NCI-H2029 (cell line): Measurements from ENCODE around the gene TCEAL9.
"Not testable (repeated sequence)": the region's sequence is repeated elsewhere in the genome, so short reads cannot be mapped to it uniquely, and the experiment has no call there.

ENCODE experiments used
- DNase-seq: peaks from one replicate; lab custom pipeline; 2025; lab: John Stamatoyannopoulos, UW

The TCEAL9 gene, protein sequence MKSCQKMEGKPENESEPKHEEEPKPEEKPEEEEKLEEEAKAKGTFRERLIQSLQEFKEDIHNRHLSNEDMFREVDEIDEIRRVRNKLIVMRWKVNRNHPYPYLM

DNA sequence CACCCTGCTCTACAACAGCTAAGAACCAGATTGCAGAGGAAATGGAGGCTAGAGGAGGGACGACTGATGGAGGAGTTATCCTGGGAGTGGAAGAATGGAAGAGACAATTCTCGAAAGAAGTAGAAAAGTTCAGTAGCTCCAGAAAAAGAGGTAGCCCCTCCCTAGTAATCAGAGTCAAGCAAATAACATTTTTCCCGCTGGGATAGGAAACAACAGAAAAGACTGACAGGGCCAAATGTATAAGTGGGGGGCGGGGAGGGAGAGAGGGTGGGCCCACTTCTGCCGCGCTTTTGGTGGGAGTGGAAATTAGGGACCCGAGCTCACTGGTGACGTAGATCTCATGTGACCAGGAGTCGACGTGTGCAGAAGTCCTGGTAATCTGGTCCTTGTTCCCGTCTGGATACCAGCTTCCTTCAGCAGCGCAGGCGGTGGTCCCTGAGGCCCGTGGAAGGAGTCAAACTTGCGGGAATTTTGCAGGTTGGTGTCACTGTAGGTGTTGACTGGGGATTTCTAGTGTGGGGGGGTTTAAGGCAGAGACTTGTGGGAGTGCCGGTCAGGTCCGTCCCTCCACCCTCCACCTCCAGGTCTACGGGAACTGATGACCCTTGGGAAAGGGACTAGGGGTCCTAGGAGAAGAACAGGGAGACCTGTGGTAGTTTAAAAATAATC is at the start of gene TCEAL9:
TCEAL9 (plus strand) TSS at position 377 of the 669 bp plus-strand sequence. CDS start 1,179 bp downstream, outside the sequence.
- DNase-seq = peak; percentile 53

DNA sequence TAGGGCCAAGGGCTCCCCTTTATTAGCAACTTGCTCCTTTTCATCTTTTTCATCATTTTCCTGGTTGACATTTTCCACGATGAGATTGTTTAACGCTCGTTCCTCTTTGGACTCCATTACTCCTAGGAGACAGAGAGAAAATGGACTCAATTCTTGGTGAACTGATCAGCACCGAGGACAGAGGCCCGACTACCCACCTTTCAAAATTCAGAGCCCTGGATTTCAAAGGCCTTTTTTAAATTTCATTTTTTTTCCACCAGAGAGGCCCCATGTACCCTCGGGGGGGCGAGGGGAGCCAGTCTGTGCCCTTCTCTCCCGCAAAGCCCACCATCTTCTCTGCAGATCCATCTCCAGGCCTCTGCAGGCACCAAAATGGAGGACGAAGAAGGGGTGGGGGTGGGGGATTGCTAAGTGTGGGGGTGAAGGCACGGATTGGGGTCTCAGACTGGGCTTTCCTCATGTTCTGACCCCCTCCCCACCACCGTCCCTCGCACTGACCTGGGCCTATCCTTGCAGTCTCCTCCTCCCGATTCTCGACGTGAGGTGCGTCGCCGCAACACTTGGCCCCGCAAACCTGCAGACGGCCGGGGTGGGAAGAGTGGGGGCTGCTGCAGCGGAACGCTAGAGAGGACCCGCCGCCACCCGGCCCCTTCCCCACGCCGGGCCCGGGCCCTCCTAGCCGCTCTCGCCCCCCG is 46.3 kb upstream of the TCEAL9 start:
- no peak for DNase-seq

DNA sequence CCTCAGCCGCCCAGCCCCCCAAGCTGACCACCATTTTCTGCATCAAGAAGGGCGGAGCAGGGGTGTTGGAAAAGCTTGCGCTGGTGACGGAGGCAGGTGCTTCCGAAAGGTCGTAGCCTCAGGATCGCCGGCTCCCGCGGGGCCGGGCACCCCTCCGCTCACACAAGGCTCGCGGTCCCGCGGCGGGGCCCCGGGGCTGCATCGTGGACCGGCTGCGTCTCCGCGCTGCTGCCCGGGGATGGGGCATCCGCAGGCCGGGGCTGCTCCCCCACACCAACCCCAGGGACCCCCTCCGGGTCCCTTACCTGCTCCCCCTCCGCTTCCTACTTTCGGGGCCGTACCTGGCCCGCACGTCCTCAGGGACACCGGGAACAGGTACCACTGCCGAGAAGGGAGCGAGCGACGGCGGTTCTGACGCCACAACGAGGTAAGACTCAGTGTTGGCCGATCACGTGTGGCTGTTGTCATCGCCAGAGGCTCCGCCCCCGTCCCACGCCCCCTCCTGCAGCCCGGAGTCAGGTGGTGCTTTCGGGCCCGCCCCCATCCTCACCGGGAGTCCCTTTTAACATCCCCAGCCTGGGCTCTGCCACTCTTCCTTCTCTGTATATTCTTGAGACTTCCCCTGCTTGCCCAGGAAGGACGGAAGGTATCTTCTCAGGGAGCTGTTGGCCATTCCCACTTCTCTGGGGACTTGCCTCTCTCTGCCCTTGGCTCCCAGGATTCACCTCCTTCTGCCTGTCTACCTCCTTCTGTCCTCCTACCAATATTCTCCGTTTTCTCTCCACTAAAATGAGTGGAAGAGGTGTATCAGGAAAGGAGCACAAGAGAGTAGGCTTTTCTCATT is 45.5 kb upstream of the TCEAL9 start, which contains the start of gene BEX2:
BEX2 (minus strand) TSS at position 436 of the 844 bp plus-strand sequence. CDS start 1,014 bp downstream, outside the sequence.
- DNase-seq = peak; percentile 48

DNA sequence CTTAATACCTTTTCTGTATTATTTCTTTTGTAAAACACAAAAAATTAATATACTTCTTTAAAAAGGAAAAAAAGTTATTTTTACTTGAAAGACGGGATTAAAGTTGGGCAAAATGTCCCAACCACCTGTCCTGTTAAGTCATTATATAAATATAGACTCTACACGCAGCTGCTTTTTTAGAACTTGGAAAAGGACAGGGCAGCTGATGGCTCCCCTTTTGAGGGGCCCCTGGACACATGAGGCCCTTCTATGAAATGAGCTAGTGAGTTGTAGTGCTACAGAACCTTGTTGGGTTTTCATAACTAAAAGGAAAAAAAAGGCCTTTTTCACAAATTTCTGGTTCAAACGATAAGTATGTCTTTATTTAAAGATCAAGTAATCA is 44.9 kb upstream of the TCEAL9 start:
- no peak for DNase-seq

DNA sequence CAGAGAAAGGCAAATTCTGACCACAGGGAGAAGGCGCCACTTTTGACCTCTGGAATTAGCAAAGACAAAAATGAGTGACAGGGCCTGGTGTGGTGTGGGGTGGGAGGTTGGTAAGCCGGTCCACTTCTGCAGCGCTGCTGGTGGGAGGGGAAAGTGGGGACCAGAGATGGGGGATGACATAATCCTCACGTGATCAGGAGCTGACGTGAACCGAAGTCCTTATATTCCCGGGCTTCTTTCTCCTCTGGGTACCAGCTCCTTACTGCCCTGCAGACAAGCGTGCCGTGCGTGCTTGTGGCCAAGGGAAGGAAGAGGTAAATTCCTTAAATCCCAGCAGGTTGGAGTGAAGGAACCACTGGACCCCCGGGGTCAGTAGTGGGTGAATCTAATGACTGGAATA is 26.3 kb upstream of the TCEAL9 start, which contains the start of gene TCEAL7:
TCEAL7 (plus strand) TSS at position 249 of the 400 bp plus-strand sequence. CDS start 1,165 bp downstream, outside the sequence.
- no peak for DNase-seq

DNA sequence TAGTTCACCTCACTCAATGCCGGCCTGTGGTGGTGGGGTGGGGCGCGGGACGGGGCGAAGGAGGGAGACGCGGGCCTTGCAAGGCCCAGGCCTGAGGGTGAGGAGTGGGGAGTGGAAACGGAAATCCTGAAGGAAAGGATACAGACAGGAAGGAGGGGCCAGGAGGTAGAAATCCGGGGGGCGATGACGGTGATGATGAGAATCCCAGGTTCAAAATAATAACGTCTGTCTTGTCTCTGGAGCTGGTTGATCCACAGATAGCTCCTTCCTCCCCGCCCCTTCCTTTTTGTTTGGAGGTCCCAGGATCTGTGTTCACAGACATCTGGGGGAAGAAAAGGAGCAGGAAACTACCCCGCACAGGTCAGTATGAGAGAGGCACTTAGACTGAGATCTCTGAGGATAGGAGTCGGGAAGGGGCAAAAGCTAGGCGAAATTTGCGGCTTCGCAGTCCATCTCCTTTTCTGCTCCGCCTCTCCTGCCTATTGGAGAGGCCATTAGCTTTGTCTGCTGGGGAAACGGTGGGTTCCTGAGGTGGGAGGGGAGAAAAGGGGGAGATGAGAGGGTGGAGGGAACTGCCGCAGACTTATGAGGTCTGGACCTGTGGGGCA is 25.5 kb upstream of the TCEAL9 start:
- DNase-seq = no peak

DNA sequence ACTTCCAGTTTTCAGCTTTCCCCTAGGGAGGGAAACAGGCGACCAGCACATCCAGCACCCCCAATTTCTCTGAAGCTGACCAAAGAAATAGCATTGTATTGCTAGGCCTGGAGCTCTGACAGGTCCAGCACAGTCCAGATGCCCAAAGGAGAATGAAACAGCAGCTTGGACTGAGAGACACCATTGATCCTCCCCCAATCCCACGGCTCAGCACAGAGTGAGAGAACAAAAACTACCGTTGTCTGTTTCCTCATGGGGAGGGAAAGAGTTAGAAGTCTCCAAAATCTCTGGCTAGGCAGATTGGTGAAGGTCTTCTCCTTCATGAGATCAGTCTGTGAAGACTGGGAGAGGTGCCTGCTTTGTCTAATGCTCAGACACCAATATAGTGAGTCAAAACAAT is 17.6 kb upstream of the TCEAL9 start:
- no peak for DNase-seq

DNA sequence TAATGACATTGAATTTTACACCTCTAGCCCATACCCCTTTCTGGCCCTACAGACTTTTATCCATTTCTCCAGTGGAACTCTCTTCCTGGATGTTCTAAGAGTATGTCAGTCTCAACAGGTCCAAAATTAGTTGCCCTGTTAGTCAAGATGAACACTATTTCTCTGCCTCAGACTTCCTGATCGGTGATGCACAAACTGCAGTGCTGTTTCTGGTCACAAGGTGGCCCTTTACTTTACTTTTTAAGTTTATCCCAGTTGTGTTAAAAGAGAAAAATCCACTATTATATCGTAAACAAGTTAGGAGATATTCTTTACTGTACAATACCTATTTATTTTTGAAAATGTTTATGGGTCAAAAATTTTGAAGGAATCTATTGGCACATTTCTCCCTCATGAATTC is 13.2 kb upstream of the TCEAL9 start:
- no peak for DNase-seq

DNA sequence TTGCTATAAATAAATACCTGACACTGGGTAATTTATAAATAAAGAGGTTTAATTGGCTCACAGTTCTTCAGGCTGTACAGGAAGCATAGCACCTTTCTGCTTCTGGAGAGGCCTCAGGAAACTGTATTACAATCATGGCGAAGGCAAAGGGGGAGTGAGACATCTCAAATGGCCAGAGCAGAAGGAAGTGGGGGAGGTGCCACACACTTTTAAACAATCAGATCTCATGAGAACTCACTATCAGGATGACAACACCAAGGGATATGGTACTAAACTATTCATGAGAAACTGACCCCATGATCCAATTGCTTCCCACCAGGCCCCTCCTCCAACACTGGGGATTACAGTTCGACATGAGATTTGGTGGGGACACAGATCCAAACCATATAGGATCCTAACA is 11.7 kb upstream of the TCEAL9 start:
- no peak for DNase-seq

DNA sequence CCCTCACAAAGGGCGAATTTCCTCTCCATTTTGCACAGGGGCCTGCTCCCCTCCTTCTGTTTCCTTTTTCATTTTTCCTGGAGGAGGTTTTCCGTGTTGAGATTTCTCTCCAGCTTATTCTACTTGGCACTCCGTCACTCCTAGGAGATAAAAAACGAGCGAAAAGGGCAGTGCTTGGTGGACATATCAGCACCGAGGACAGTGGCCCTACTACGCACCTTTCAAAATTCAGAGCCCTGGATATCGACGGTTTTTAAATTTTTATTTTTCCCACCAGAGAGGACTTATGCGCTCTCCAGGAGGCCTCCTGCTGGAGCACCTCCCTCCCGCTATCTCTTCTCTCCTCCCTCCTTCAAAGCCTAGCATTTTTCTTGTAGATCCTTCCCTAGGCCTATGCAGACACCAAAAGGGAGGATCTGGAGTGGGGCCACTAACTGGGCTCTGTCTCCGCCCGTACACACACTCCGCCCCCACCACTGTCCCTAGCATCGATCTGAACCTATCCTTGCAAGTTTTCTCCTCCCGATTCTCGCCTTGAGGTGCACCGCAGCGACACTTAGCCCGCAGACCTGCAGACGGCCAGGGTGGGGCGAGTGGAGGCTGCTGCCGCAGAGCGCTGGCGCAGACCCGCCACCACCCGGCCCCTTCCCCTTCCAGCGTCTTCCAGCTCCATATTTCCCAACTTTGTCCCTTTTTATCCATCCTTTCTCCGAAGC is 8.5 kb upstream of the TCEAL9 start:
- no peak for DNase-seq

DNA sequence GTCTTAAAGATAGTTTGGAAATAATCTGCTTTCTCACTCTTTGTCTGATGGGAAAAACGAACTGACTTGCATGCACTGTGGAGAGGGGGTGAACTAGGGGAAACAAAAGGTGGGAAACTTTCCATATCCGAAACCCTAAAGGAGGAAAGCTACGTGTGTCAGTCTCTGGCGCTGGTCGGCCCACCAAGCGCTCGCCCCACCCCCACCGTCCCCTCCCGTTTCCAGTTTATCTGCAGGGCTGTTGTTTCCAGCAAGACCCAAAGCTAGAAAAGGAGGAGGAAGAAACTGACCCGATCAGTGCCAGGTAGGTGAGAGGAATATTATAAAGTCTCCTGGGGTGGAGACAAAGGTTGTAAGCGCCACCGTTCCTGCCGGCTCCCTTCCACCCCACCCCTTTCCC is 552 bp downstream of the TCEAL9 start:
- no peak for DNase-seq

DNA sequence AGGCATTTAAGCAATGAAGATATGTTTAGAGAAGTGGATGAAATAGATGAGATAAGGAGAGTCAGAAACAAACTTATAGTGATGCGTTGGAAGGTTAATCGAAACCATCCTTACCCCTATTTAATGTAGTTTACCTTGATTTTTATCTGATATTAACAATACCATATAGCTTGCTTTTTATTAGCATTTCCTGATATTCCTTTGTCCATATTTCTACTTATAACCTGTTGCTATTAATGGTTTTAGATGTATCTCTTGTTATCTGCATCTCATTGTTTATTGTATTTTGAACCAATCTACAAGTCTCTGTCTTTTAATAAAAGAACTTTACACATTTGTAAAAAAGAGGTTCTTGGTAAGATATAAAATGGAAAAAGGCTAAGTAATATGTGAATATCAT is 1.6 kb downstream of the TCEAL9 start:
- no peak for DNase-seq

DNA sequence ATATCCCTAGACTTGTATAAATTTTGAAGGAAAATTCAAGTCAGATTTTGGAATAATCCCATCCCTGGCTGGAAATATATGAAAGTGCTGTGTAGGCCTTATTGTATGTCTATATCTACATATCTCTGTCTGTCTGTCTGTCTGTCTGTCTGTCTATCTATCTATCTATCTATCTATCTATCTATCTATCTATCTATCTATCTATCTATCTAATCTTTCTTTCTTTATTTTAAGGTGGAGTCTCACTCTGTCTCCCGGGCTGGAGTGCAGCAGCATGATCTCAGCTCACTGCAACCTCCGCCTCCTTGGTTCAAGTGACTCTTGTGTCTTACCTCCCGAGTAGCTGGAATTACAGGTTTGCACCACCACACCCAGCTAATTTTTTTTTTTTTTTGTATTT is 3.3 kb downstream of the TCEAL9 start:
- not testable (repeated sequence) for DNase-seq

DNA sequence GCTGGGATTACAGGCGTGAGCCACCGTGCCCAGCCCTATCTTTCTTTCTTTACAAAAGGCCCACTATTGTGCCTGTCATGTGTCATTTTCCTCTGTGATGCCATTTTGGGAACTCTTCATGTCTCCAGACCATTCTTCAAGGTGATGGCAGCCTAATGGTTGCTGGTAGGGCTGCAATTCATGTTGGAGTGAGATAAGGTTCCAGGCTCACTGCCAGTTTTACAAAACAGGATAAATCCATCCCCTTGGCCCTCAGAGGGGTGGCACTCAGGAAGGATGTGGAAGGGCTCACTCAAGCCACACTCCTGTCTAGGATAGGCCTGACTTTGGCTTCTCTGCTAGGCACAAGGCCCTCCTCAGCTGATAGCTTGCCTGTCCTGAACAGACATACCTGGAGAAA is 3.8 kb downstream of the TCEAL9 start:
- no peak for DNase-seq

DNA sequence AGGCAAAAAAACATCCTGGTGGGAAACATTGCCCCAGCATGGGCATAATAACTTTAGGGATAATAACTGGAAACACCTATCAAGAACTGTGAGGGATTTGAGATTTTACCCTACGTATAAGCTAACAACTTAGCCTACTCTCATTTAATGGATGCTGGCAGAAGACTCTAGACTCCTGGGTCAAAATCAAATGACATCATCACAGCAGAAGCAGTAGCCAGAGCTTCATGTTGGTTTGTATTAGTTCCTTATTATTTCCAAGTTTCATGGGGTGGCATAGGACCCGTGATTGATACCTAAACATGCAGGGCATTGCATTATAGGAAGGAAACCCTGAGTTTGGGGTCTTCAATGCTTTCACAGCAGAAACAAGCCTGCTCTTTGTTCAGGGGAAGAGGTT is 4.6 kb downstream of the TCEAL9 start:
- no peak for DNase-seq

DNA sequence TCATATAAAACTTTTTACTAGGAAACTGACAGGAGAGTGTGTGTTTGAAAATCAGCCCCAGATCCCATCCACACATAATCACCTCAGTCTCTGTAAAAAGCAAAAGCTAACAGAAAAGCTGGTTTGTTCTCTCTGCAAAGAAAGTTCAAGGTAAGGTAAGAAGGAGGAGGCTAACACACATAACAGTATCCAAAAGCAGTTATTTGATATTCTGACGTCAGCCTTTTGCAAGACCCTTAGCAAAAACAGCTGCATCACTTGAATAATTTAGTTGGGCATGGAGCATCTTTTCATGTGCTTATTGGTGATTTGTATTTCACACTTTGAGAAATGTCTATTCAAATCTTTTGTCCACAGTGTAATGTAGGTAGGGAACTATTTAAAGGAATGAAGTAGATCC is 5.5 kb downstream of the TCEAL9 start:
- DNase-seq = no peak

DNA sequence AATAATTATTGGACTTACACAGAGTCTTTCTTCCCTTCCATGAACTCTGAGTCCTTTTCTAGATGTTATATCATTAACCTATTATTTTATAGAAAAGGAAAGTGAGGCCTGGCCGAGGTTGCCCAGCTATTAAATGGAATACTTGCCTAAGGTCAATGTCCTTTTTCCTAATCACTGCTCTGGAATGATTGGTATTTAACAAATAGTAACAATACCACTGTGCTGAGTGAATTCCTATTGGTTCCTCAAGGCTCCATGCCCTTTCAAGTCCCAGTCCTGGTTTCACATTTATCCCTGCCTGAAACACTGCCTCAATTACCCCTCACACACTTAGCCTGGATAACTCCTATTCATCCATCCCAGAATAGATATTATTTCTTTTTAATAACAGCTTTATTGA is 6.2 kb downstream of the TCEAL9 start:
- DNase-seq = no peak

DNA sequence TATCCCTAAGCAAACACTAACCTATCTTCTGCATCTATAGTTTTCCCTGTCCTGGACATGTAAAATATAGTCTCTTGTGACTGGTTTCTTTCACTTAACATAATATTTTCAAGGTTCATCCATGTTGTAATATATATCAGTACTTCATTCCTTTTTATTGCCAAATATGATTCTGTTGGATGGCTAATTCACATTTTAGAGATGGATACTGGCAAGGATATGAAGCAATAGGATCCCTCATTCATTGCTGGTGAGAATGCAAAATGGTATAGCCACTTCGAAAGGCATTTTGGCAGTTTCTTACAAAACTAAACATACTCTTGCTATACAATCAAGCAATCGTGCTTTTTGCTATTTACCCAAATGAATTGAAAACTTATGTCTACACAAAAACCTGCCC is 6.7 kb downstream of the TCEAL9 start:
- DNase-seq = no peak

DNA sequence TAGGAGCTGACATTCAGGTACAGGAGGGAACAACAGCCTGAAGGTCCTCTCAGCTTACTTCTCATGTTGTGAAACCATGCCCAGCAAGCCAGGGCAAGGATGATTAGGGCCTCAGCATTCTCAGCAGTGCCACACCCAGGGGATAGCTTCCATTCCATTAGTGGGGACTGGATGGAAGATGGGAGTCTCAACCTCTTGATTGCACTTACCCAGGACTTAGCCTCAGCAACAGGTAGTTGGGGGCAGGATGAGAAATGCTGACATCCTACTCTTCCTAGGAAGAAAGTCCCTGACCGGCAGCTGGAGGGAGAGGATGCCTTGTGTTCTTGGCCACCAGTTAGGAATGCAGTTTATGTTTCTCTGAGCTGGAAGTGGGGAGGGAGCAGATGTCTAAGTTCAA is 11.2 kb downstream of the TCEAL9 start:
- no peak for DNase-seq

DNA sequence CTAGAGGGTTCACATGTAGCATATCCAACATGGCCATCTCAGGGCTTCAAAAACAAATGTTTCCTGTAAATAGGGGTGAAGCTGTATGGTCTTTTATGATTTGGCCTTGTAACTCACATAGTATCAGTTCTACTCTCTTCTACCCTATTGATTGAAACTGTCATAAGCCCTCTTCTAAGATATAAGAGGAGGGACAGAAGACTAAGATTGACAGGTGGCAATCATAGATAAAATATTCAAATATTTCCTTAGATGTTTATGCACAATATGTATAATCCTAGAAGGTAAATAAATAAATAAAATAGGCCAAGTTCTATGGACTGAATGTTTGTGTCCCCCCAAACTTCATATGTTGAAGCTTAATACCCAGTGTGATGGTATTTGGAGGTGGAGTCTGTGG is 13.2 kb downstream of the TCEAL9 start:
- DNase-seq = no peak

DNA sequence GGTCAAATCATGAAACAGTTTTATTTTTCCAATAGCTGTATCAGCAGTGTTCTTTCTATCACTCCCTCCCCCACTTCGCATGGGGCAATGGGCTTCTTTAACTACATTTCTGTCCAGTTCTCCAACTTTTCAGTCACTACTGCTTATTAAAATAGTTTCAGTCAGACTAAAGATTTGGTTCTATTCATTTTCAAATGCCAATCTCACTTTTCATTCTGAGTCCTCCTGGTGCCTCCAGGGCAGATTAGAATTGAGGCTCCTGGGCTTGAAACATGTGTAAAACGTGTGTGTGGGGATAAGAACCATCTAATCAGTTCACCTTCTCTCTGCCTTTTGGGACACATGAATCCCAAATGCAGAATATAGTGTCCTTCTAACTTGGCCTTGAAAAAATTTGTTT is 16.6 kb downstream of the TCEAL9 start:
- DNase-seq = no peak
